ENCODE measurements around the gene DDX49. TPM values are rescaled to one million over a fixed set of nuclear protein-coding genes. Genes with fewer than 3 reads are reported as not detected.
A peak's percentile ranks its signal among the peaks of the same experiment; 100 is the strongest.

Gene DDX49
- polyA plus RNA-seq, 4 donors = 32.5 to 51.4 (median 48.6) TPM

- no peaks in the 10 kb centered on the region for H3K4me1 ChIP-seq (ENCODE audit: control insufficient read depth in 3 of 3, insufficient read depth in 2 of 3, low read depth in 1 of 3, low read length in 2 of 3)
- no peak overlapping the region for H3K27ac ChIP-seq (ENCODE audit: low read depth in 1 of 3, low read length in 2 of 3)
- no peak overlapping the region for H3K4me3 ChIP-seq (ENCODE audit: low read depth in 1 of 3, low read length in 3 of 3)
- peaks cover 0 to 6% of the 10 kb centered on the region in 2 donors for H3K9me3 ChIP-seq (ENCODE audit: control insufficient read depth in 2 of 2, insufficient read depth in 1 of 2, low read depth in 1 of 2, low read length in 1 of 2)
- DNase-seq = no peak
- no peak for FAIRE-seq
- 79 to 88% (median 80%) methylated on average over 23 to 25 of the region's 25 CpGs for WGBS, 3 donors
- H3K36me3 ChIP-seq (ENCODE audit: control insufficient read depth in 3 of 3, insufficient read depth in 2 of 3, low read depth in 1 of 3, low read length in 3 of 3) = peaks cover 0 to 12% (median 0%) of the 10 kb centered on the region in 3 donors
- no peaks in the 10 kb centered on the region for H3K27me3 ChIP-seq (ENCODE audit: control insufficient read depth in 3 of 3, insufficient read depth in 3 of 3, low read length in 3 of 3)
These were observed 41.3 kb upstream of the DDX49 start for GRCh38 chr19:18878058-18878797.

- peaks cover 0 to 6% of the 10 kb centered on the region in 2 donors for H3K9me3 ChIP-seq (ENCODE audit: control insufficient read depth in 2 of 2, insufficient read depth in 1 of 2, low read depth in 1 of 2, low read length in 1 of 2)
These were observed 40.5 kb upstream of the DDX49 start for GRCh38 chr19:18878858-18879578.

GRCh38 chr19:18879579-18880373 is 39.7 kb upstream of the DDX49 start:
- 40 to 71% (median 54%) methylated on average over 12 to 13 of the region's 13 CpGs for WGBS, 3 donors

More at GRCh38 chr19:18878858-18879578, 40.5 kb upstream of the DDX49 start:
- FAIRE-seq (no peak), DNase-seq (no peak)
- Histone ChIP-seq H3K27ac (ENCODE audit: low read depth in 1 of 3, low read length in 2 of 3) (no peak overlapping the region), H3K4me1 (ENCODE audit: control insufficient read depth in 3 of 3, insufficient read depth in 2 of 3, low read depth in 1 of 3, low read length in 2 of 3) (peaks cover 0 to 2% (median 0%) of the 10 kb centered on the region in 3 donors), H3K4me3 (ENCODE audit: low read depth in 1 of 3, low read length in 3 of 3) (no peak overlapping the region), H3K36me3 (ENCODE audit: control insufficient read depth in 3 of 3, insufficient read depth in 2 of 3, low read depth in 1 of 3, low read length in 3 of 3) (peaks cover 0 to 12% (median 0%) of the 10 kb centered on the region in 3 donors), H3K27me3 (ENCODE audit: control insufficient read depth in 3 of 3, insufficient read depth in 3 of 3, low read length in 3 of 3) (no peaks in the 10 kb centered on the region)
- WGBS, 3 donors = 73 to 89% (median 82%) methylated on average over 31 to 34 of the region's 34 CpGs

GRCh38 chr19:18881491-18881890 is 38.0 kb upstream of the DDX49 start:
- Histone ChIP-seq H3K4me3 (ENCODE audit: low read depth in 1 of 3, low read length in 3 of 3) (no peak overlapping the region), H3K9me3 (ENCODE audit: control insufficient read depth in 2 of 2, insufficient read depth in 1 of 2, low read depth in 1 of 2, low read length in 1 of 2) (peaks cover 0 to 6% of the 10 kb centered on the region in 2 donors), H3K4me1 (ENCODE audit: control insufficient read depth in 3 of 3, insufficient read depth in 2 of 3, low read depth in 1 of 3, low read length in 2 of 3) (peaks cover 0 to 2% (median 0%) of the 10 kb centered on the region in 3 donors), H3K36me3 (ENCODE audit: control insufficient read depth in 3 of 3, insufficient read depth in 2 of 3, low read depth in 1 of 3, low read length in 3 of 3) (peaks cover 0 to 11% (median 0%) of the 10 kb centered on the region in 3 donors), H3K27me3 (ENCODE audit: control insufficient read depth in 3 of 3, insufficient read depth in 3 of 3, low read length in 3 of 3) (no peaks in the 10 kb centered on the region), H3K27ac (ENCODE audit: low read depth in 1 of 3, low read length in 2 of 3) (no peak overlapping the region)
- FAIRE-seq (no peak), DNase-seq (no peak)
- 84 to 91% (median 87%) methylated on average over 7 of the region's 7 CpGs for WGBS, 3 donors

More at GRCh38 chr19:18879579-18880373, 39.7 kb upstream of the DDX49 start:
- peaks cover 0 to 2% (median 0%) of the 10 kb centered on the region in 3 donors for H3K4me1 ChIP-seq (ENCODE audit: control insufficient read depth in 3 of 3, insufficient read depth in 2 of 3, low read depth in 1 of 3, low read length in 2 of 3)
- DNase-seq (peak in 1 of 2 donors; percentile 88), FAIRE-seq (no peak)
- H3K9me3 ChIP-seq (ENCODE audit: control insufficient read depth in 2 of 2, insufficient read depth in 1 of 2, low read depth in 1 of 2, low read length in 1 of 2) = peaks cover 0 to 6% of the 10 kb centered on the region in 2 donors
- H3K27me3 ChIP-seq (ENCODE audit: control insufficient read depth in 3 of 3, insufficient read depth in 3 of 3, low read length in 3 of 3) = no peaks in the 10 kb centered on the region
- H3K36me3 ChIP-seq (ENCODE audit: control insufficient read depth in 3 of 3, insufficient read depth in 2 of 3, low read depth in 1 of 3, low read length in 3 of 3) = peaks cover 0 to 12% (median 0%) of the 10 kb centered on the region in 3 donors
- H3K27ac ChIP-seq (ENCODE audit: low read depth in 1 of 3, low read length in 2 of 3) = no peak overlapping the region
- no peak overlapping the region for H3K4me3 ChIP-seq (ENCODE audit: low read depth in 1 of 3, low read length in 3 of 3)

- no peak for FAIRE-seq
These were observed 35.8 kb upstream of the DDX49 start for GRCh38 chr19:18883526-18884304.

GRCh38 chr19:18886972-18887371 is 32.5 kb upstream of the DDX49 start:
- Histone ChIP-seq H3K36me3 (ENCODE audit: control insufficient read depth in 3 of 3, insufficient read depth in 2 of 3, low read depth in 1 of 3, low read length in 3 of 3) (no peaks in the 10 kb centered on the region), H3K9me3 (ENCODE audit: control insufficient read depth in 2 of 2, insufficient read depth in 1 of 2, low read depth in 1 of 2, low read length in 1 of 2) (peaks cover 0 to 4% of the 10 kb centered on the region in 2 donors), H3K4me3 (ENCODE audit: low read depth in 1 of 3, low read length in 3 of 3) (no peak overlapping the region), H3K4me1 (ENCODE audit: control insufficient read depth in 3 of 3, insufficient read depth in 2 of 3, low read depth in 1 of 3, low read length in 2 of 3) (peaks cover 0 to 2% (median 0%) of the 10 kb centered on the region in 3 donors), H3K27ac (ENCODE audit: low read depth in 1 of 3, low read length in 2 of 3) (no peak overlapping the region), H3K27me3 (ENCODE audit: control insufficient read depth in 3 of 3, insufficient read depth in 3 of 3, low read length in 3 of 3) (no peaks in the 10 kb centered on the region)
- FAIRE-seq = no peak
- WGBS, 3 donors = 81 to 94% (median 89%) methylated on average over 4 of the region's 4 CpGs
- no peak for DNase-seq

More at GRCh38 chr19:18883526-18884304, 35.8 kb upstream of the DDX49 start:
- Histone ChIP-seq H3K9me3 (ENCODE audit: control insufficient read depth in 2 of 2, insufficient read depth in 1 of 2, low read depth in 1 of 2, low read length in 1 of 2) (peaks cover 0 to 4% of the 10 kb centered on the region in 2 donors), H3K4me3 (ENCODE audit: low read depth in 1 of 3, low read length in 3 of 3) (no peak overlapping the region), H3K36me3 (ENCODE audit: control insufficient read depth in 3 of 3, insufficient read depth in 2 of 3, low read depth in 1 of 3, low read length in 3 of 3) (no peaks in the 10 kb centered on the region), H3K27ac (ENCODE audit: low read depth in 1 of 3, low read length in 2 of 3) (no peak overlapping the region), H3K27me3 (ENCODE audit: control insufficient read depth in 3 of 3, insufficient read depth in 3 of 3, low read length in 3 of 3) (no peaks in the 10 kb centered on the region), H3K4me1 (ENCODE audit: control insufficient read depth in 3 of 3, insufficient read depth in 2 of 3, low read depth in 1 of 3, low read length in 2 of 3) (peaks cover 0 to 2% (median 0%) of the 10 kb centered on the region in 3 donors)
- DNase-seq = peak in 1 of 2 donors; percentile 62
- 63 to 83% (median 66%) methylated on average over 29 to 30 of the region's 30 CpGs for WGBS, 3 donors

GRCh38 chr19:18889949-18890745 is 29.4 kb upstream of the DDX49 start:
- Histone ChIP-seq H3K4me3 (ENCODE audit: low read depth in 1 of 3, low read length in 3 of 3) (no peak overlapping the region), H3K27me3 (ENCODE audit: control insufficient read depth in 3 of 3, insufficient read depth in 3 of 3, low read length in 3 of 3) (peaks cover 3 to 21% (median 14%) of the 10 kb centered on the region in 3 donors), H3K4me1 (ENCODE audit: control insufficient read depth in 3 of 3, insufficient read depth in 2 of 3, low read depth in 1 of 3, low read length in 2 of 3) (peaks cover 0 to 8% (median 2%) of the 10 kb centered on the region in 3 donors), H3K27ac (ENCODE audit: low read depth in 1 of 3, low read length in 2 of 3) (no peak overlapping the region), H3K36me3 (ENCODE audit: control insufficient read depth in 3 of 3, insufficient read depth in 2 of 3, low read depth in 1 of 3, low read length in 3 of 3) (no peaks in the 10 kb centered on the region), H3K9me3 (ENCODE audit: control insufficient read depth in 2 of 2, insufficient read depth in 1 of 2, low read depth in 1 of 2, low read length in 1 of 2) (peaks cover 0 to 4% of the 10 kb centered on the region in 2 donors)
- 66 to 77% (median 70%) methylated on average over 10 of the region's 10 CpGs for WGBS, 3 donors
- no peak for FAIRE-seq
- DNase-seq = no peak
